Karpas-422 (cell line): ENCODE data around the gene MTHFD2L. TPM values are rescaled to one million over a fixed set of nuclear protein-coding genes. Genes with fewer than 3 reads are reported as not detected.

Experiments used
- DNase-seq: peaks from one replicate; pipeline ENCODE4 v3.0.0-alpha.2; 2015
- H2AFZ ChIP-seq: fragments of 200-600 bp; sonication (generic); 2 replicates; pipeline ENCODE4 v1.6.1; 2014; ENCODE audit warnings: antibody characterized with exemption, low read length, mixed read lengths
- H3K27ac ChIP-seq: fragments of 200-600 bp; sonication (generic); 2 replicates; pipeline ENCODE4 v1.5.1; 2014; ENCODE audit warnings: mild to moderate bottlenecking, low read length, moderate library complexity
- H3K27me3 ChIP-seq: fragments of 200-600 bp; sonication (generic); 2 replicates; pipeline ENCODE4 v1.6.1; 2014; ENCODE audit warnings: low read length, mixed read lengths
- H3K36me3 ChIP-seq: fragments of 200-600 bp; sonication (generic); 2 replicates; pipeline ENCODE4 v1.6.1; 2014; ENCODE audit warnings: low read length, mixed read lengths; ENCODE audit not compliant: insufficient read depth
- H3K4me1 ChIP-seq: fragments of 200-600 bp; sonication (generic); 2 replicates; pipeline ENCODE4 v1.6.1; 2014; ENCODE audit warnings: mild to moderate bottlenecking, low read length, mixed read lengths
- H3K4me2 ChIP-seq: fragments of 200-600 bp; sonication (generic); 2 replicates; pipeline ENCODE4 v1.6.1; 2014; ENCODE audit warnings: low read length, low read depth, mild to moderate bottlenecking; ENCODE audit not compliant: poor library complexity, severe bottlenecking
- H3K4me3 ChIP-seq: fragments of 200-600 bp; sonication (generic); 2 replicates; pipeline ENCODE4 v1.5.1; 2014; ENCODE audit warnings: mild to moderate bottlenecking, antibody characterized with exemption, low read length, mixed read lengths
- H3K79me2 ChIP-seq: fragments of 200-600 bp; sonication (generic); 2 replicates; pipeline ENCODE4 v1.6.1; 2014; ENCODE audit warnings: mild to moderate bottlenecking, low read length, mixed read lengths
- H3K9ac ChIP-seq: fragments of 200-600 bp; sonication (generic); 2 replicates; pipeline ENCODE4 v1.6.0; 2014; ENCODE audit warnings: low read length
- H3K9me2 ChIP-seq: fragments of 200-600 bp; sonication (generic), shearing (Covaris generic); replicated peaks from 2 replicates; pipeline ENCODE4 v1.6.0; 2014; ENCODE audit warnings: mild to moderate bottlenecking, low read length, moderate library complexity; ENCODE audit not compliant: insufficient read depth
- H3K9me3 ChIP-seq: fragments of 300-700, 200-600 bp; sonication (generic); 2 replicates; pipeline ENCODE4 v1.6.1; 2014; ENCODE audit warnings: low read length, mixed read lengths
- H4K20me1 ChIP-seq: fragments of 200-600 bp; sonication (generic); 2 replicates; pipeline ENCODE4 v1.6.1; 2014; ENCODE audit warnings: mild to moderate bottlenecking, antibody characterized with exemption, low read length, low read depth; ENCODE audit not compliant: insufficient read depth
- total RNA-seq: library from RNA; depleted of rRNA; stranded (reverse); fragments of >200 nt; shearing (Covaris generic); gene quantifications from 2 replicates; pipeline ENCODE4 v1.2.3, GENCODE V29; 2014; ENCODE audit warnings: low replicate concordance

MTHFD2L gene
- total RNA-seq, 1 experiment from 2014 or later: 23.6 TPM

GRCh38 chr4:74278490-74278889 lies 120.6 kb downstream of the MTHFD2L start:
- Histone ChIP-seq H3K9me3 (no peaks in the 10 kb centered on the region), H4K20me1 (no peaks in the 10 kb centered on the region), H3K4me1 (no peaks in the 10 kb centered on the region), H3K79me2 (no peaks in the 10 kb centered on the region), H3K4me3 (no peak overlapping the region), H3K27ac (no peak overlapping the region), H3K27me3 (no peaks in the 10 kb centered on the region), H3K36me3 (no peaks in the 10 kb centered on the region), H3K9me2 (no peaks in the 10 kb centered on the region), H2AFZ (no peak overlapping the region), H3K4me2 (no peak overlapping the region), H3K9ac (no peak overlapping the region)
- DNase-seq: no peak

DNA sequence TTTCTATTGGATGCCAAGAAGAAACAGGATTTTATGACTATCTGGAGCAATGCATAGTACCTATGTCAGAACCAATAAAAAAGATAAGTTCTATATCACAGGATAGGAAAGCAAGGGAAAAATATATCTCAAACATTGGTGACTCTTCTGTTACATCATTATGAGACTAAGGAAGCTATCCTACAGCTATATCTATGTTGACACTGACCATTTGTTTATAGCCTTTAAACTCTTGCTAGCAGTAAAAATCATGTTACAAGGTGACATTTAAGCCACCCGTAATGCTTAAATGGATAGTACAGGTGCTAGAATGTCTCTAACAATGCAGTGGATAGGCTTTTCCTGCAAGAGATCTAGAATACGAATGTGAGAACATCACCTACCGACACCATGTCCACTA lies 121.8 kb downstream of the MTHFD2L start:
- H3K9me2 ChIP-seq: no peaks in the 10 kb centered on the region

GRCh38 chr4:74282926-74283325 lies 125.0 kb downstream of the MTHFD2L start:
- peaks cover 3% of the 10 kb centered on the region; the same call in 1 of the 2 replicates for H3K27me3 ChIP-seq
- H4K20me1 ChIP-seq: no peaks in the 10 kb centered on the region
- H3K4me1 ChIP-seq: no peaks in the 10 kb centered on the region
- H3K79me2 ChIP-seq: no peaks in the 10 kb centered on the region
- H3K4me3 ChIP-seq: no peak overlapping the region
- no peak overlapping the region for H3K27ac ChIP-seq
- DNase-seq: no peak
- H3K9me3 ChIP-seq: no peaks in the 10 kb centered on the region
- H3K36me3 ChIP-seq: no peaks in the 10 kb centered on the region
- H3K9ac ChIP-seq: no peak overlapping the region
- no peak overlapping the region for H2AFZ ChIP-seq
- H3K4me2 ChIP-seq: no peak overlapping the region
- H3K9me2 ChIP-seq: no peaks in the 10 kb centered on the region

More for the DNA sequence above, 121.8 kb downstream of the MTHFD2L start:
- no peak overlapping the region for H3K9ac ChIP-seq
- H3K79me2 ChIP-seq: no peaks in the 10 kb centered on the region
- no peak overlapping the region for H3K4me2 ChIP-seq
- H4K20me1 ChIP-seq: no peaks in the 10 kb centered on the region
- no peak for DNase-seq
- no peaks in the 10 kb centered on the region for H3K36me3 ChIP-seq
- no peaks in the 10 kb centered on the region for H3K4me1 ChIP-seq
- H3K27ac ChIP-seq: no peak overlapping the region
- H2AFZ ChIP-seq: no peak overlapping the region
- H3K4me3 ChIP-seq: no peak overlapping the region
- no peaks in the 10 kb centered on the region for H3K9me3 ChIP-seq
- no peaks in the 10 kb centered on the region for H3K27me3 ChIP-seq

- DNase-seq: no peak
- no peaks in the 10 kb centered on the region for H3K36me3 ChIP-seq
- H3K9me2 ChIP-seq: no peaks in the 10 kb centered on the region
- no peaks in the 10 kb centered on the region for H3K4me1 ChIP-seq
- peaks cover 6% of the 10 kb centered on the region; the same call in 1 of the 2 replicates for H3K27me3 ChIP-seq
- H3K4me3 ChIP-seq: no peak overlapping the region
- H3K79me2 ChIP-seq: no peaks in the 10 kb centered on the region
- H3K9ac ChIP-seq: no peak overlapping the region
- no peaks in the 10 kb centered on the region for H3K9me3 ChIP-seq
- H3K4me2 ChIP-seq: no peak overlapping the region
- no peaks in the 10 kb centered on the region for H4K20me1 ChIP-seq
- H3K27ac ChIP-seq: no peak overlapping the region
- H2AFZ ChIP-seq: no peak overlapping the region
Observed at GRCh38 chr4:74283614-74284013, 125.7 kb downstream of the MTHFD2L start.

DNA sequence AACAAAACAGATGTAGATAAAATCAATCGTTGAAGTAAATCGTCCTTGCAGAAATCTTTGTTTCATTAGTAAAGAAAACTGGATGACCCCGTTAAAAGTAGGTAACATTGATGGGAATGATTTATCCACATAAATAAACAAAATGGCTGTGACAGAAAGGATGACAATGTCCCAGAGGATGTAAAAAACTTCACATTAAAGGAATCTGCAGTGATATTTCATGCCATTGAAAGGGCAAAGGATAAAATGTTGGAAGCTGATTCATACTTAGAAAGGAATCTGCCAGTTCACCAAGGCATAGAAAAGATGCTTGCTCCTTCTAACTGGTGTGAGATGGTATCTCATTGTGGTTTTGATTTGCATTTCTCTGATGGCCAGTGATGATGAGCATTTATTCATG lies 126.1 kb downstream of the MTHFD2L start:
- no peaks in the 10 kb centered on the region for H4K20me1 ChIP-seq
- H3K27me3 ChIP-seq: peaks cover 6% of the 10 kb centered on the region; the same call in 1 of the 2 replicates
- H3K9me2 ChIP-seq: no peaks in the 10 kb centered on the region
- H3K9me3 ChIP-seq: no peaks in the 10 kb centered on the region
- H3K9ac ChIP-seq: no peak overlapping the region
- DNase-seq: no peak
- H2AFZ ChIP-seq: no peak overlapping the region
- no peak overlapping the region for H3K4me3 ChIP-seq
- H3K4me1 ChIP-seq: no peaks in the 10 kb centered on the region
- no peaks in the 10 kb centered on the region for H3K36me3 ChIP-seq
- no peaks in the 10 kb centered on the region for H3K79me2 ChIP-seq
- H3K4me2 ChIP-seq: no peak overlapping the region
- no peak overlapping the region for H3K27ac ChIP-seq

DNA sequence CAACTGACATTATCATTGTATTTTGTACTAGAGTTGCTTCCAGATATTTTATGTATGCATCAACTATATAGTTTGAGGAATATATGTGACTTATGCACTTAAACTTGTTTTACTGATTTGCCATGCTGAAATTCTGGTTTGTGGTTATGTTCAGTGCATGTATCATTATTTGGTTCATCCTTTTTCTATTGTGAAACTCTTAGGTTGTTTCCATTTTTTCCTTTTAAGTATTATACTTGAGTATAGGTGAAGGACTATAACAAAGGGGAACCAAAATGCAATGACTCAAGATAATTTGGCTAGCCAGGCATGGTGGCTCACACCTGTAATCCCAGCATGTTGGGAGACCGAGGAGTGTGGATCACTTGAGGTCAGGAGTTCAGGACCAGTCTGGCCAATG lies 129.2 kb downstream of the MTHFD2L start:
- Histone ChIP-seq H3K9me2 (no peaks in the 10 kb centered on the region), H4K20me1 (no peaks in the 10 kb centered on the region), H3K9me3 (no peaks in the 10 kb centered on the region; the same call in 1 of the 2 replicates), H3K36me3 (no peaks in the 10 kb centered on the region), H3K79me2 (no peaks in the 10 kb centered on the region), H2AFZ (no peak overlapping the region), H3K4me1 (no peaks in the 10 kb centered on the region), H3K27ac (no peak overlapping the region), H3K4me3 (no peak overlapping the region), H3K27me3 (peaks cover 6% of the 10 kb centered on the region; the same call in 1 of the 2 replicates), H3K4me2 (no peak overlapping the region), H3K9ac (no peak overlapping the region)
- DNase-seq: no peak

- Histone ChIP-seq H3K27me3 (peaks cover 6% of the 10 kb centered on the region; the same call in 1 of the 2 replicates), H3K36me3 (no peaks in the 10 kb centered on the region)
Observed at GRCh38 chr4:74287791-74288190, 129.9 kb downstream of the MTHFD2L start.

GRCh38 chr4:74291471-74291870 lies 133.6 kb downstream of the MTHFD2L start:
- Histone ChIP-seq H3K9ac (no peak overlapping the region), H3K27ac (no peak overlapping the region), H3K4me2 (no peak overlapping the region), H3K27me3 (peaks cover 6% of the 10 kb centered on the region; the same call in 1 of the 2 replicates), H3K4me3 (no peak overlapping the region), H3K79me2 (no peaks in the 10 kb centered on the region), H4K20me1 (no peaks in the 10 kb centered on the region), H3K9me3 (no peaks in the 10 kb centered on the region; the same call in 1 of the 2 replicates), H3K36me3 (no peaks in the 10 kb centered on the region), H3K4me1 (no peaks in the 10 kb centered on the region), H3K9me2 (no peaks in the 10 kb centered on the region), H2AFZ (no peak overlapping the region)
- DNase-seq: no peak

More at GRCh38 chr4:74287791-74288190, 129.9 kb downstream of the MTHFD2L start:
- Histone ChIP-seq H3K79me2 (no peaks in the 10 kb centered on the region), H3K27ac (no peak overlapping the region), H3K4me1 (no peaks in the 10 kb centered on the region), H2AFZ (no peak overlapping the region), H4K20me1 (no peaks in the 10 kb centered on the region), H3K9ac (no peak overlapping the region), H3K9me3 (no peaks in the 10 kb centered on the region; the same call in 1 of the 2 replicates), H3K9me2 (no peaks in the 10 kb centered on the region), H3K4me2 (no peak overlapping the region), H3K4me3 (no peak overlapping the region)
- DNase-seq: no peak
